ENCODE measurements around the gene CYB5D1.

DNA sequence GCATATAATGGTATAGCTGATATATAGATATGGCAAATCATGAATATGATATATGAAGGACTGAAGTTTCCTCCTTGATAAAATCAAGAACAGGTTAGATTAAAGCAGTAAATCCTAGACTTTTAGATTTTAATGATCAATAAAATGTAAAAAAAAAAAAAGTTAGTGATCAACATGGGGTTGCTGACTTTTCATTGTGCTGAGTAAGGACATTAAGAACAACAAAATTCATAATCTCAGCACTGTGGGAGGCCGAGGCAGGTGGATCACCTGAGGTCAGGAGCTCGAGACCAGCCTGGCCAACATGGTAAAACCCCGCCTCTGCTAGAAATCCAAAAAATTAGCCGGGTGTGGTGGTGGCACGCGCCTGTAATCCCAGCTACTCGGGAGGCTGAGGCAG lies 20.4 kb downstream of the CYB5D1 start:
- TF ChIP-seq CTCF (IDR thresholded peaks at IDR 0.05; ENCODE audit: poor library complexity, severe bottlenecking), result no peak
- no peak for TF ChIP-seq TAF1 (IDR thresholded peaks at IDR 0.05; ENCODE audit: low read depth)
- no peak for TF ChIP-seq POLR2AphosphoS5 (IDR thresholded peaks at IDR 0.05)
- no peak for TF ChIP-seq EZH2 (IDR thresholded peaks at IDR 0.05; ENCODE audit: borderline replicate concordance, insufficient read depth, low read length, poor library complexity, severe bottlenecking)
- no peak for TF ChIP-seq RAD21 (conservative IDR thresholded peaks at IDR 0.05)
- TF ChIP-seq SMC3 (conservative IDR thresholded peaks at IDR 0.05; ENCODE audit: poor library complexity), result no peak
- no peak for TF ChIP-seq EP300 (conservative IDR thresholded peaks at IDR 0.05; ENCODE audit: poor library complexity, severe bottlenecking)
- TF ChIP-seq MXI1 (conservative IDR thresholded peaks at IDR 0.05; ENCODE audit: poor library complexity, severe bottlenecking), result no peak

Measured in neural cell (in vitro differentiated cells).